Measurements from ENCODE around the gene ARHGEF10L.

The ARHGEF10L gene

DNA sequence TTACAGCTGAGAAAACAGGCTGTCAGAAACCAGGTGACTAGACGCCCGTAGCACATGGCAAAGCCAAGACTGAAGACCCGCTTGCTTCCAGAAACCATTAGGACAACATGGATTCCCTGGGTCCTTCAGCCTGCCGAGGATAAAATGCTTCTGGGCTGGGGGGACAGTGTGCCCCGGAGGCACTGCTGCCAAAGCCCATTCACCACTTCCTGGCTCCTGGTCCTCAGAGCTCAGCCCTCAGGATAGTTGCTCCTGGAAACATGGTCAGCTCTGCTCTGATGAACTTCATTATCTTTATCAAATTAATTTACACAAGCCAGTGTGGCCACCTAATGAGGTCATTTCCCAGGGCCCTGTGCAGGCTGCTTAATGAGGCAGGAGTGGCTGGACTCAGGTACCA lies 174.5 kb downstream of the ARHGEF10L start:
- no peak overlapping the region for H2AFZ ChIP-seq (ENCODE audit: low read length, unreplicated experiment)
- H3K4me3 ChIP-seq (ENCODE audit: low read depth, low read length), result no peak overlapping the region
- peaks cover 5% of the 10 kb centered on the region; the same call in 1 of the 2 replicates for H3K27me3 ChIP-seq (ENCODE audit: insufficient read depth, low read length)
- no peaks in the 10 kb centered on the region for H3K36me3 ChIP-seq (ENCODE audit: insufficient read depth, low read length)
- no peaks in the 10 kb centered on the region for H3K4me1 ChIP-seq (ENCODE audit: control insufficient read depth, insufficient read depth, low read length, unreplicated experiment)
- no peak overlapping the region for H3K27ac ChIP-seq (ENCODE audit: low read depth, low read length)
- no peaks in the 10 kb centered on the region for H3K79me2 ChIP-seq (ENCODE audit: control insufficient read depth, insufficient read depth, low read length, unreplicated experiment)

DNA sequence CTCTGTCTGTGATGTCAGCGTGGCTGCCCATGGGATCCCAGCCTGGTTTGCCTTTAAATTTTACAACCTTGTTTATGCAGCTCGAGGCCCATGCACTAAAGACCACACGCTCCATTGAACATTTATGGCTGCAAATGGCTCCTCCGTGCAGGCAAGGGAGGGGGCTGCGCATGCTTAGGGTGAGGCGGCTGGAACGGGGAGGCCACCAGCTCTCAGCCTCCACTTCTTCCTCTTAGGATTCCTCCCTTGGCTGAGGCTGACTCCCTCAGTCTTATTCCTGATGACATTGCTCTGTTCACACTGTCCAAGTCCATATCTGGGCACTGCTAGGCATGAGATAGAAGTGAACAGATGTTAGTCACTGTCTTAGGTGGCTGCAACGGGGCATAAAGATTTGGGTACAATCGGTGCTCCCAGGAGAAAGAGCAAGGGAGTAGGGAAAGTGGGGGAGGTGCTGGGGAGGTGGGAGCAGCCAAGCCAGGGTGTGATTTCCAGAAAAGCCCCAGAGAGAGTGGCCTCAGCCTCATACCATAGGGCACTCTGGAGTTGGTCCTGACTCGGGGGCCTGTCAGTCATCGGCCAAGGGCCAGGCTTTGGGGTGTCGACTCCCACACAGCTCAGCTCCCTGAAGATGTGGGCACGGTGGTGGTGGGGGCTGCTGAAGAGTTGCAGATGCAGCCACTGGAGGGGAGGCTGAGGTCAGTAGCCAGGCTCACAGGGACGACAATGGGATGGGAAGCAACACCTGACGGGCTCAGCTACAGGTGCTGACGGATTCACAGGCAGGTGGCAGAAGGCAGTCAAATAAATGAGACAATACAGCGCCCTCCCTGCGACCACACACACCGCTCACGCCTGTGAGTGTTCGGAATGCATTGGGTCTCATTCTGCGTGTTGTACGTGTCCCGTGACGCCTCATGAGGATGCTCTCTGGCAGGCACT lies 178.4 kb downstream of the ARHGEF10L start:
- Histone ChIP-seq H3K79me2 (ENCODE audit: control insufficient read depth, insufficient read depth, low read length, unreplicated experiment) (no peaks in the 10 kb centered on the region), H3K27ac (ENCODE audit: low read depth, low read length) (no peak overlapping the region)

DNA sequence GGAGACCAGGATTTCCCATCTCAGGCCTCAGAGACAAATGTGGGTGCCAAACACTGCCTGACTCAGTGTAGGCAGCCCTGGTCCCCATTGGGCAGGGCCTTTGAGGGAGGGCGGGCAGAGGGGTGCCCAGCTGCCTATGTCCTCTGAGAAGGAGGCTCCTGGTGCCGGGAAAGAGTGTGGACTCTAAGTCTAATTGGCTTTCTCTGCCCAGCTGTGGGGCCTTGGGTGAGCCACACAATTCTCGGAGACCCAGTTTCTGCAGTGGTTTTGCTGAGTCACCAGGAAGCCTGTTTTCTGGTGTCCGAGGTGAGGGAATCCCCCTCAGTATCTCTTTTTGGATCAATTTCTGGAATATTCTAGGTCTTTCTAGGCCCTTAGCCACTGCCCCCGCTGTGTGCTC lies 180.4 kb downstream of the ARHGEF10L start:
- no peak overlapping the region for H2AFZ ChIP-seq (ENCODE audit: low read length, unreplicated experiment)
- no peaks in the 10 kb centered on the region for H3K36me3 ChIP-seq (ENCODE audit: insufficient read depth, low read length)
- no peak overlapping the region for H3K27ac ChIP-seq (ENCODE audit: low read depth, low read length)
- H3K4me1 ChIP-seq (ENCODE audit: control insufficient read depth, insufficient read depth, low read length, unreplicated experiment), result peaks cover 10% of the 10 kb centered on the region
- H3K27me3 ChIP-seq (ENCODE audit: insufficient read depth, low read length), result peaks cover 5% of the 10 kb centered on the region; the same call in 1 of the 2 replicates
- H3K79me2 ChIP-seq (ENCODE audit: control insufficient read depth, insufficient read depth, low read length, unreplicated experiment), result no peaks in the 10 kb centered on the region
- no peak overlapping the region for H3K4me3 ChIP-seq (ENCODE audit: low read depth, low read length)

More for the DNA sequence above, 178.4 kb downstream of the ARHGEF10L start:
- peaks cover 5% of the 10 kb centered on the region; the same call in 1 of the 2 replicates for H3K27me3 ChIP-seq (ENCODE audit: insufficient read depth, low read length)
- no peaks in the 10 kb centered on the region for H3K36me3 ChIP-seq (ENCODE audit: insufficient read depth, low read length)
- no peak overlapping the region for H3K4me3 ChIP-seq (ENCODE audit: low read depth, low read length)
- no peak overlapping the region for H2AFZ ChIP-seq (ENCODE audit: low read length, unreplicated experiment)
- H3K4me1 ChIP-seq (ENCODE audit: control insufficient read depth, insufficient read depth, low read length, unreplicated experiment), result peaks cover 10% of the 10 kb centered on the region

DNA sequence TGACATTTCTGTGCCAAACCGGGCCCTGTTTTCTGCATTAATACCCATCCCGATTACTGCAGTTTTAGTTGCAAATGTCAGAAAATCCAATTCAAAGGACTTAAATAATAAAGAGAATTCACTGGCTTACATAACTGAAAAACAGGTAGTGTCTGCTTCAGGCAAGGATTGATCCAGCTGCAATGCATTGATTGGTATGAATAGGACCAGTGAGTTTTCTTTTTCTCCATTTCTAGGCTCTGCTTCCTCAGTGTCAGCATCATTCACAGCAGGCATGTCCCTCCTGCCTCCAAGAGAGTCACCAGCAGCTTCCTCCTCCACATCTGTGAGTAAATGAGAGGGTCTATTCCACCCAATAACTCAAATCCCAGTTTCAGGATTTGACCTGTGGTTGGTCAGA lies 181.9 kb downstream of the ARHGEF10L start:
- Histone ChIP-seq H3K27me3 (ENCODE audit: insufficient read depth, low read length) (no peaks in the 10 kb centered on the region; the same call in 1 of the 2 replicates), H3K4me3 (ENCODE audit: low read depth, low read length) (no peak overlapping the region), H3K4me1 (ENCODE audit: control insufficient read depth, insufficient read depth, low read length, unreplicated experiment) (peaks cover 10% of the 10 kb centered on the region), H3K79me2 (ENCODE audit: control insufficient read depth, insufficient read depth, low read length, unreplicated experiment) (no peaks in the 10 kb centered on the region), H2AFZ (ENCODE audit: low read length, unreplicated experiment) (no peak overlapping the region), H3K36me3 (ENCODE audit: insufficient read depth, low read length) (no peaks in the 10 kb centered on the region), H3K27ac (ENCODE audit: low read depth, low read length) (no peak overlapping the region)

DNA sequence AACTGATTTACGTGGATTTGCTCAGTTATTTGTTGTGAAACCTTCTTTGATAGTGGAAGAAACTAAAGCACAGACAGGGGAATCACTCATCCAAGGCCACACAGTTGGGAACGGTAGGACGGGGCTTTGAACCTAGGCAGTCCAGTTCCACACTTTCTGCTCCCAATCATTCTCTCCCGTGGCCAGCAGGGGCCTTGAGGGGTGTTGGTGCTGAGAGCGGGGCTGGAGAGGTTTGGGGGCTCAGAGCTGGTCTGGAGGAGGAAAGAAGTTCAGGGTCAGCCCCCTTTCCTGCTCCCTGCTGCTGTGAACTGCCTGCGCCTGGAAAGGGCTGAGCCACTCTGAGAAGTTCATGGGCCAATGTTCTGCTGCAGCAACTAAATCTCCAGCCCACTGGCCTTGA lies 184.2 kb downstream of the ARHGEF10L start:
- Histone ChIP-seq H3K27ac (ENCODE audit: low read depth, low read length) (no peak overlapping the region), H3K79me2 (ENCODE audit: control insufficient read depth, insufficient read depth, low read length, unreplicated experiment) (no peaks in the 10 kb centered on the region), H3K4me3 (ENCODE audit: low read depth, low read length) (no peak overlapping the region), H2AFZ (ENCODE audit: low read length, unreplicated experiment) (no peak overlapping the region), H3K36me3 (ENCODE audit: insufficient read depth, low read length) (no peaks in the 10 kb centered on the region), H3K4me1 (ENCODE audit: control insufficient read depth, insufficient read depth, low read length, unreplicated experiment) (peaks cover 10% of the 10 kb centered on the region), H3K27me3 (ENCODE audit: insufficient read depth, low read length) (no peaks in the 10 kb centered on the region)

DNA sequence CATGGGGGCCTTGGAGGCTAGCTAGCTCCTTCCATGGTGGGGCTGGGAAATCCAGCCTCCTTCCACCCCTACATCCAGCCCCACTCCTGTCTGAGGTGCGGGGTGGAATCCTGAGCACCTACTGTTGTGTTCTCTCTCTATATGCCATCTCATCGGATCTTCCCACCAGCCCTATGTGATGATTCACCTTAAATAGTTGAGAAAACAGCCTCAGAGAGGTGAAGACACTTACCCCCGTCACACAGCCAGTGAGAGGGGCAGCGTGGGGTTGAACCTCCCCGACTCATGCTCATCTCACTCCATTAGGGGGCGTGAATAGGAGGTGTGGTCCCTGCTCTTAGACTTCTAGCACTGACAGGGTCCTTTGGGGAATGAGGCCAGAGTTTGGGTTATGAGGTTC lies 184.7 kb downstream of the ARHGEF10L start:
- Histone ChIP-seq H2AFZ (ENCODE audit: low read length, unreplicated experiment) (no peak overlapping the region), H3K79me2 (ENCODE audit: control insufficient read depth, insufficient read depth, low read length, unreplicated experiment) (no peaks in the 10 kb centered on the region), H3K4me1 (ENCODE audit: control insufficient read depth, insufficient read depth, low read length, unreplicated experiment) (peaks cover 10% of the 10 kb centered on the region), H3K4me3 (ENCODE audit: low read depth, low read length) (no peak overlapping the region), H3K27me3 (ENCODE audit: insufficient read depth, low read length) (no peaks in the 10 kb centered on the region), H3K27ac (ENCODE audit: low read depth, low read length) (no peak overlapping the region), H3K36me3 (ENCODE audit: insufficient read depth, low read length) (no peaks in the 10 kb centered on the region)

DNA sequence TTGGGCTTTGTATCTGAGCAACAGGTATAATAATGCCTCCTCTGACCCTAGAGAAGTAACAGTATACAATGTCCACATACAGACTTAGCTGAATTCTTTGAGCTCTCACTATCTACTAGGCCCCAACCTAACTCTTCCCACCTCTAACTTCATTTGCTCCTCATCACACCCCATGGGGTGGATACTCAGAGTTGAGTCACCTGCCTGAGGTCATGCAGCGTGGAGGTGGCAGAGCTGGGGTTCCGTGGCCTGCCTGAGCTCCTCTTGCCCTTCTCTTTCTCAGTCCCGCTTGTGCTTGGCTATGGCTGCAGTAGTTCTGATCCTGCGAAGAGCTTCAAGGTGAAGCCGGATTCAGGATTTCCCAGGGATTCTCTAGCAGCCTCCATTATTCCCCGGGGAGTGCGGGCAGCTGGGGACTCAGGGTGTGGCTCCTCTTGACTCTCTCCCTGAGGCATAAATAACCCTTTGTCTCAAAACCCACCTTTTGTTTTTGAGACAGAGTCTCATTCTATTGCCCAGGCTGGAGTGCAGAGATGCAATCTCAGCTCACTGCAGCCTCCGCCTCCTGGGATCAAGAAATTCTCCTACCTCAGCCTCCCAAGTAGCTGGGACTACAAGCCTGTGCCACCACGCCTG lies 185.7 kb downstream of the ARHGEF10L start:
- Histone ChIP-seq H3K4me3 (ENCODE audit: low read depth, low read length) (no peak overlapping the region), H3K4me1 (ENCODE audit: control insufficient read depth, insufficient read depth, low read length, unreplicated experiment) (peaks cover 2% of the 10 kb centered on the region), H3K36me3 (ENCODE audit: insufficient read depth, low read length) (no peaks in the 10 kb centered on the region), H3K27ac (ENCODE audit: low read depth, low read length) (no peak overlapping the region), H3K27me3 (ENCODE audit: insufficient read depth, low read length) (no peaks in the 10 kb centered on the region), H3K79me2 (ENCODE audit: control insufficient read depth, insufficient read depth, low read length, unreplicated experiment) (no peaks in the 10 kb centered on the region), H2AFZ (ENCODE audit: low read length, unreplicated experiment) (no peak overlapping the region)

DNA sequence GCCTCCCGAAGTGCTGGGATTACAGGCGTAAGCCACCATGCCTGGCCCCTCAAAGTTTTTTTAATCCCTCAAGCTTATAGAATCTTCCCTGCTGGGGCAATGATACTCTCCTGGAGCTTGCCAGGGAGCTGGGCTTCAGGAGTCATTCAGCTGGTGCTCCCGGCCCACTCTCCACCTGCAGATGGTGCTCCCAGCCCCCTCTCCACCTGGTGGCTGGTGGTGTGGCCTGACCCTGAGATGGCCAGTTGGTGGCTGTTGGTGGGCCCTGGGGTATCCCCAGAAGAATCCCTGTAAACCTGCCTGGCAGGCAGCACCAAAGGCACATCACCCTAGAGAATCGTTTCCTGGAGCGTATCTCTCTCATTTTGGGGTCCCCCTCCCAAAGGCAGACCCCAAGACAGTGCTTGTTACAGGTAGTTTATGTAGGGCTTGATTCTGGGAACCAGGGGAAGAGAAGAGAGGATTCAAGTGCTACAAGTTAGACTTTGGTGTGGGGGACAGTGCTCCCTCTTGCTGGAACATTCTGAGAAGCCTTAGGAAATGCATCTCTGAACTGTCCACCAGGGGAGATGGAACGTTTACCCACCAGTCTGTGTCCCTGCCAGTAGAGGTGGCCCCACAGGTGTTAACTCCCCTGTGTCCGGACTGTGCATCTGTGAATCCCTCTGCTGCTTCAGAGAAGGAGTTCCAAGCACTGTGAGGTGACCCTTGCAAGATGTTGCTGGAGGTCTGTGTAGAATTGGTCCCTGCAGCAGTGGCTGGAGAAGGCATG lies 186.5 kb downstream of the ARHGEF10L start:
- Histone ChIP-seq H2AFZ (ENCODE audit: low read length, unreplicated experiment) (no peak overlapping the region), H3K27me3 (ENCODE audit: insufficient read depth, low read length) (no peaks in the 10 kb centered on the region), H3K4me1 (ENCODE audit: control insufficient read depth, insufficient read depth, low read length, unreplicated experiment) (no peaks in the 10 kb centered on the region), H3K4me3 (ENCODE audit: low read depth, low read length) (no peak overlapping the region), H3K79me2 (ENCODE audit: control insufficient read depth, insufficient read depth, low read length, unreplicated experiment) (no peaks in the 10 kb centered on the region), H3K27ac (ENCODE audit: low read depth, low read length) (no peak overlapping the region), H3K36me3 (ENCODE audit: insufficient read depth, low read length) (no peaks in the 10 kb centered on the region)

DNA sequence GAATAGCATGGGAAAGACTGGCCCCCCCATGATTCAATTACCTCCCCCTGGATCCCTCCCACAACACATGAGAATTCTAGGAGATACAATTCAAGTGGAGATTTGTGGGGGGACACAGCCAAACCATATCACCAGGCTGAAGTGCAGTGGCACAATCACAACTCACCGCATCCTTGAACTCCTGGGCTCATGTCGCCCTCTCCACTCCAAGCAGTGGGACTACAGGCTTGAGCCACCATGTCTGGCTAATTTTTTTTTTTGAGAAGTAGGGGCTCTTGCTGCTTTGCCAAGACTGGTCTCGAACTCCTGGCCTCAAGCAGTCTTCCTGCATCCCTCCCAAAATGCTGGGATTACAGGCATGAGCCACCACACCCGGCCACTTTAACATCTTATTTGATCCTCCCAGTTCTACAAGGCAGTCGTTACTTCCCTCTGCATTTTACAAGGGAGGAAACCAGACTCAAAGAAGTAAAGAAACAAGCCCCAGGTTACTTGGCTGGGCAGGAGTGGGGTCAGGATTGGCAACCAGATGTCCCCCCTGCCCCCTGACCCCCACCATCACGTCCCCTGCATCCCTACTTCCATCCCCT lies 188.7 kb downstream of the ARHGEF10L start:
- Histone ChIP-seq H3K79me2 (ENCODE audit: control insufficient read depth, insufficient read depth, low read length, unreplicated experiment) (no peaks in the 10 kb centered on the region), H3K27ac (ENCODE audit: low read depth, low read length) (no peak overlapping the region), H3K36me3 (ENCODE audit: insufficient read depth, low read length) (no peaks in the 10 kb centered on the region), H3K27me3 (ENCODE audit: insufficient read depth, low read length) (no peaks in the 10 kb centered on the region), H3K4me1 (ENCODE audit: control insufficient read depth, insufficient read depth, low read length, unreplicated experiment) (peaks cover 2% of the 10 kb centered on the region), H2AFZ (ENCODE audit: low read length, unreplicated experiment) (no peak overlapping the region), H3K4me3 (ENCODE audit: low read depth, low read length) (no peak overlapping the region)

DNA sequence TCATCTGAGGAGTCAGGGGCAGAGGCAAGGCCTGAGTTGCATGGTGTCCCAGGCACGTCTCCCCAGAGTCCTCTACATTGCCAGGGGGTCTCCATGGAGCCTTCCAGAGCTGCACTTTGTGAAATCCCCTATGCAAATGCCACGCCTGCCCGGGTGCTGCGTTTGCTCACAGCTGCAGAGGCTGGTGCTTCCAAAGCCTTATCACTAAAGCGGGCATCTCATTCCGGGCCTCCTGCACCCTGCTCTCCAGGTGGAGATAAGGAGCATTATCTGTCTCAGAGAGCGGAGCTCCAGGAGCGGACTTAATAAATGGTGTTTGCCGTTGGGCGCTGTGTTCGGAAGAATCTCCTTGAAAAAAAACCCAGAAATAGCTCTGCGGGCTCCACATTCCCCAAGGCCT lies 189.8 kb downstream of the ARHGEF10L start:
- H3K36me3 ChIP-seq (ENCODE audit: insufficient read depth, low read length), result no peaks in the 10 kb centered on the region
- no peak overlapping the region for H2AFZ ChIP-seq (ENCODE audit: low read length, unreplicated experiment)
- no peaks in the 10 kb centered on the region for H3K27me3 ChIP-seq (ENCODE audit: insufficient read depth, low read length)
- H3K4me1 ChIP-seq (ENCODE audit: control insufficient read depth, insufficient read depth, low read length, unreplicated experiment), result peaks cover 2% of the 10 kb centered on the region
- H3K4me3 ChIP-seq (ENCODE audit: low read depth, low read length), result no peak overlapping the region
- H3K79me2 ChIP-seq (ENCODE audit: control insufficient read depth, insufficient read depth, low read length, unreplicated experiment), result no peaks in the 10 kb centered on the region
- no peak overlapping the region for H3K27ac ChIP-seq (ENCODE audit: low read depth, low read length)

Data from ACC112 (cell line).